HG02763 (cell line): ENCODE data around the gene GIPC3.

Source experiments
- ATAC-seq: cut with Tn5 transposase; IDR thresholded peaks from one replicate; pipeline ENCODE4 v1.9.1; 2021; ENCODE audit warnings: mild to moderate bottlenecking, moderate library complexity; ENCODE audit not compliant: unreplicated experiment

The GIPC3 gene

GRCh38 chr19:3604227-3604986 lies 19.1 kb downstream of the GIPC3 start:
- no peak for ATAC-seq

DNA sequence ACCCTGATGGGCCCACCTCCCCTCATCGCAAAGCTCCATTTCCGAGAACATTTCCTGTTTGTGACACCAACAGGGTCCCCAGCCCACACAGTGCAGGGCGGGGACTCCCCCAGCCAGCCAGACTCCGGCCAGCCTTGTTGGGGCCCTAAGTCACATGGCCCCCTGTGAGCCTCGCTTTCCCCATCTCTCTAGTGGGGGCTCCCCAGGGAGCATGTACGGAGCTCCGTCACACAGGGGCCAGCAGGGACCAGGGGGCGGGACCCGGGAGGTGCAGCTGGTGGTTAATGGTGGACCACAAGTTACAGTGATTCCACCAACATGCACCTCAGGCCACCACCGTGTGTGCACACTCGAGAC lies 19.7 kb downstream of the GIPC3 start:
- no peak for ATAC-seq

DNA sequence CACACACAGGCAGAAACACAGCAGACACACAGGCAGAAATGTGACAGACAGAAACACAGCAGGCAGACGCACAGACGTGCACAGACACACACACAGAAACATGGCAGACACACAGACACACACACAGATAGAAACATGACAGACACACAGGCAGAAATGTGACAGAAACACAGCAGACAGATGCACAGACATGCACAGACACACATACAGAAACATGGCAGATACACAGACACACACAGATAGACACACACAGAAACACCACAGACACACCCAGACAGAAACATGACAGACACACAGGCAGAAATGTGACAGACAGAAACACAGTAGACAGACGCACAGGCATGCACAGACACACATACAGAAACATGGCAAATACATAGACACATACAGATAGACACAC lies 20.1 kb downstream of the GIPC3 start:
- no peak for ATAC-seq

DNA sequence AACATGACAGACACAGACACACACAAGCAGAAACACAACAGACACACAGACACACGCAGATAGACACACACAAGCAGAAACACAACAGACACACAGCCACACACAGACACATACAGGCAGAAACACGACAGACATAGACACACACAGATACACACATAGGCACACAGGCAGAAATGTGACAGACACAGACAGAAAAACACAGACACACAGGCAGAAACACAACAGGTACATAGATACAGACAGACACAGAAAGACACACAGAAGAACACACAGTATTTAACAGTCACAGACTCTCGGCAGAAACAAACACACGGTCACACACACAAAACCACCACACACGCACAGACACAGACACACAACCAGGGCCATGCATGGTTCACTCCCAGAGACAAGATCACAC lies 20.5 kb downstream of the GIPC3 start:
- no peak for ATAC-seq

DNA sequence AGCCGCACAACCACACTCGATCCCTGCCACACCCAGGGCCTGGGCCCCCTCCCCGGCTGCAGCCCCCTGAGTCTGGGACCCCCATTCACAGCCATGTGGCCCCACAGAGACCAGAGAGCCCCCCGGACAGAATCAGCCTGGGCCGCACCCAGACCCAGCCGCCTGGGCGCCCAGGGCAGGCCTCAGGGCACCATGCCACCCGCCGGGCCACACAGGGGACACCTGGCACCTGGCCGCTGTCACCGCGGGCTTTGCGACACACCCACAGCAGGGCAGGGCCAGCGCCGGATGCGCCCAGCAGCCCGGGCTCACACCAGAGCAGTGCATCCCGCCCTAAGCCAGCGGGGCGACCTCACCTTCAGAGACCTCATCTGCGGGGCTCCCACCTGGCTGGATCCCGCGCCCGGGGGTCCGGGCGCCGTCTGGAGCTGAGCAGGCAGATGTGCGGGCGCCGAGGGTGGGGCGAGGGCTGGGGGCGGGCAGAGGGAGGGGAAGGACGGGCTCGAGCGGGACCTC lies 21.0 kb downstream of the GIPC3 start:
- ATAC-seq: no peak

GRCh38 chr19:3606690-3607289 lies 21.5 kb downstream of the GIPC3 start, which contains the start of gene TBXA2R:
TSS of gene TBXA2R (minus strand) at chr19:3606875. CDS start at chr19:3600634, 6,241 bp downstream.
- no peak for ATAC-seq

- no peak for ATAC-seq
Observed at GRCh38 chr19:3607303-3608078, 22.2 kb downstream of the GIPC3 start.

- no peak for ATAC-seq
Observed at GRCh38 chr19:3608079-3608641, 22.9 kb downstream of the GIPC3 start.

GRCh38 chr19:3608750-3609322 lies 23.6 kb downstream of the GIPC3 start:
- ATAC-seq: no peak

GRCh38 chr19:3609779-3610719 lies 24.8 kb downstream of the GIPC3 start:
- no peak for ATAC-seq

- no peak for ATAC-seq
Observed at GRCh38 chr19:3610745-3611717, 25.8 kb downstream of the GIPC3 start.

- ATAC-seq: no peak
Observed at GRCh38 chr19:3611841-3612240, 26.6 kb downstream of the GIPC3 start.

DNA sequence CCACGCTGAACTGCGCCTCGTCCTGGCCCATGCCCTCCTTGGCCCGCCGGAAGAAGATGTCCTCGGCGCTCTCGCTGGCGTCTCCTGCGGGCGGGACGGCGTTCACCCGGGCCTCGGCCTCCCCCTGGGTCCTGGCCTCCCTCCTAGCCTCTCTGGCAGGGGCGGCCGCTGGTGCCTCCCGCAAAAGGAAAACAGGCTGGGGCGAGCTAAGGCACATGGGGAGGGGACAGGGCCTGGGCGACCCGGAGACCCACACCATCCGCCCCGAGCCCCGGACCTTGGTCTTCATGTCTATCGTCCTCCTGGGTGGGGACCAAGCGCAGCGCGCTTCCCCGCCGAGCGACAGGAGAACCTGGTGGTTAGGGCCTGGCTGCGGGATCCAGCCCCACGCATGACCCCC lies 27.1 kb downstream of the GIPC3 start:
- no peak for ATAC-seq

- no peak for ATAC-seq
Observed at GRCh38 chr19:3612901-3613741, 27.8 kb downstream of the GIPC3 start.

DNA sequence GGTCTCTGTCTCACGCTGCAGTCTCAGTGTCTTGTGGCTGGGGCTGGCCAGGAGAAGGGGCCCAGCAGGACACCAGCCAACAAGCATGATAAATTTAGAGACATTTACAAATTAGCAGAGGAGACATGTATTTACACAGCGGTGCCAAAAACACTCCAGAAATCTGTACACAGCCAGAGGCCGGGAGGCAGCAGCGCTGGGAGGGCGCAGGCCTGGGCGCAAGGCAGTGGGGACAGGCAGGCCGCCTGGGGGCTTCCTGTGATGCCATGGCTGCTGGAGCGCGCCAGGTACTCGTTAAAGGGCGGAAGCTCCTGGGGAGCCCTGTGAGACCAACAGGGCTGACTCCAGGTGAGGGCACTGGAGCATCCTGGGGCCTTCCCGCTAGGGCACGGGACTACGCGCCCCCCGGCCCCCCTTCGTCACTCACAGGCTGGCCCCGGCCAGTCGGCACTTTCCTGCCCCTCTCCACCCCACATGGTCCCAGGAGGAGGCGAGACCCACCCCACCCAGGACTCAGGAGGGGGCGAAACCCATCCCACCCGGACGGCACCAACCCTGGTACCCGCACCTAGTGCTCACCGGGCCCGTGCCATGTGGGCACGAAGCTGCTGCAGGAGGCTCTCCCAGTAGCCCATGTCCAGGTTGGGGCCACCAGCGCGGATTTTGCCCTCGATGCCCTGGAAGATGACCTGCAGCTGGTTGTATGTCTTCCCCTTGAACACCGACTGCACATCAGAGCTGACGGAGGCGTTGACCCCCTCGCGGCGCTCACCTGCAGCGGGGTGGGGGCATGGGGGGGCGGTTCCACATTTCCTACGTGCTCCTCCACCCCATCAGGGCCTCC lies 28.8 kb downstream of the GIPC3 start:
- no peak for ATAC-seq

- no peak for ATAC-seq
Observed at GRCh38 chr19:3614858-3615505, 29.7 kb downstream of the GIPC3 start.
